C4-2B (cell line): ENCODE data around the gene OSBPL8.

Experiments
- CTCF ChIP-seq: fragments of 450-650 bp; conservative IDR thresholded peaks from 2 replicates; pipeline ENCODE4 v1.5.1; 2017; ENCODE audit warnings: mild to moderate bottlenecking
- ZFX ChIP-seq: fragments of 450-650 bp; IDR thresholded peaks from 2 replicates; pipeline ENCODE4 v1.6.1; 2017

DNA sequence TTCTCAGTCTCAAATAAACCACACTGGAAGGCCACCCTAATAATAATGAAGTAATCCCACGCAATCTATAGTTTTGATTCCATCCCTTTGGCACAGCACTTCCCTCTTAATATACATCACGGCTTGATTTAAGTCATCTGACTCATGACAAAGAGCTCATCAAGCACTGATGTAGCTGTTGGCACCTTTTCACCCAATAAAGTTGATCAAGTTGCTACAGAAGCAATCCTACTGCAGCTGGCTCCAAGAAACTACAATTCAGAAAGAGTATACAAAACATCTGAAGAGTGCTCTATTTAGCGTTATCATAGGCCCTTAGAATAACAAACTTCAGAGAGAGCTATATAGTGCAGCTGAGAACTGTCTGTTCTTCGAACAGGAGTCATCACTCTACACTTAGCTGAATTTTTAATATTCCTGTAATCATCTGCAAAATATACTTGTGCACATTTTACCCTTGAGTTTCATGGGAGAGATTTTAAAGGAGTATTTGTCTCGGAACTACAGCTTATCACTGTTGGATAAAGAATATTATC is 94.9 kb downstream of the OSBPL8 start:
- TF ChIP-seq ZFX (no peak), CTCF (no peak)
